Measurements from ENCODE around the gene RAMP1. TPM values are rescaled to one million over a fixed set of nuclear protein-coding genes. Genes with fewer than 3 reads are reported as not detected.
A peak's percentile ranks its signal among the peaks of the same experiment; 100 is the strongest.

RAMP1 gene
- total and polyA plus RNA-seq, 2 of the 4 experiments (the other 2 are of a cell fraction), result 15.8 to 77.1 TPM

GRCh38 chr2:237896507-237896892, 37.1 kb downstream of the RAMP1 start:
- no CpG with 5 or more reads among the region's 7 CpGs for WGBS, 2 experiments (ENCODE audit: extremely low coverage in 2 of 2, insufficient read length in 1 of 2)
- no peak overlapping the region for H3K27ac ChIP-seq (ENCODE audit: insufficient read depth, low read length)
- POLR2A ChIA-PET (ENCODE audit: unreplicated experiment), result no interaction called here
- 0 out of 2 replicates have a peak overlapping the region, but pooled peaks have one; percentile 47 for H3K4ac ChIP-seq (ENCODE audit: low read depth, low read length)
- H4K91ac ChIP-seq (ENCODE audit: insufficient read depth, low read depth, low read length), result 0 out of 2 replicates have a peak overlapping the region, but pooled peaks have one; percentile 50
- H3K36me3 ChIP-seq (ENCODE audit: control insufficient read depth, insufficient read depth, low read length), result no peaks in the 10 kb centered on the region
- H2BK5ac ChIP-seq (ENCODE audit: low read depth, low read length, poor library complexity, severe bottlenecking), result no peak overlapping the region
- no peak overlapping the region for H4K8ac ChIP-seq (ENCODE audit: low read depth in 2 of 2, low read length in 2 of 2)
- peaks cover 4% of the 10 kb centered on the region; the same call in 1 of the 2 replicates for H3K9me1 ChIP-seq (ENCODE audit: insufficient read depth, low read length)
- intact Hi-C loops (cut with micrococcal nuclease), result no loop called here
- H3K27me3 ChIP-seq (ENCODE audit: control insufficient read depth, insufficient read depth, low read length), result no peaks in the 10 kb centered on the region
- H2AFZ ChIP-seq (replicated peaks; ENCODE audit: low read length, poor library complexity), result peak overlapping the region; percentile 67
- no peak overlapping the region for H3K9ac ChIP-seq (ENCODE audit: low read depth, low read length)
- no peak overlapping the region for H3K4me3 ChIP-seq (ENCODE audit: insufficient read depth, low read depth, low read length)
- H4K20me1 ChIP-seq (ENCODE audit: insufficient read depth, low read length), result no peaks in the 10 kb centered on the region
- ATAC-seq (ENCODE audit: low read depth) (peak; percentile 71), DNase-seq (peak; percentile 40)
- H2AK9ac ChIP-seq (replicated peaks; ENCODE audit: low read depth, low read length, poor library complexity), result no peak overlapping the region
- H3K4me2 ChIP-seq (ENCODE audit: low read depth, low read length), result no peak overlapping the region
- 0 out of 2 replicates have a peak overlapping the region, but pooled peaks have one; percentile 41 for H3K14ac ChIP-seq (replicated peaks; ENCODE audit: low read depth, low read length)
- H3K9me3 ChIP-seq (ENCODE audit: control insufficient read depth, insufficient read depth, low read length), result no peaks in the 10 kb centered on the region
- CTCF ChIA-PET, result no interaction called here
- TF ChIP-seq CEBPB (IDR thresholded peaks at IDR 0.05; ENCODE audit: low read depth, low read length) (0 out of 2 replicates have a peak, but pooled peaks have one; percentile 7), MAZ (IDR thresholded peaks at IDR 0.05; ENCODE audit: borderline replicate concordance, low read depth, low read length) (no peak), RFX5 (IDR thresholded peaks at IDR 0.05; ENCODE audit: low read depth, low read length) (no peak), POLR2A (IDR thresholded peaks at IDR 0.05; ENCODE audit: low read depth, low read length) (no peak), BHLHE40 (IDR thresholded peaks at IDR 0.05; ENCODE audit: low read depth, low read length) (no peak), MAFK (IDR thresholded peaks at IDR 0.05; ENCODE audit: low read depth, low read length) (no peak)
- H3K56ac ChIP-seq (ENCODE audit: extremely low read depth, insufficient read depth, low read length), result no peak overlapping the region
- H3K4me1 ChIP-seq (ENCODE audit: control insufficient read depth, insufficient read depth, low read length), result peaks cover 16% of the 10 kb centered on the region
- dilution Hi-C loops (cut with HindIII; ENCODE audit: low sequenced_read_pairs, unreplicated experiment), result no loop called here
- H2BK20ac ChIP-seq (ENCODE audit: low read depth, low read length), result no peak overlapping the region
- no peak overlapping the region for H3K23ac ChIP-seq (ENCODE audit: low read depth, low read length)
- H2BK15ac ChIP-seq (ENCODE audit: low read depth, low read length), result no peak overlapping the region; the same call in 2 of the 3 replicates
- in situ Hi-C loops (cut with MboI; ENCODE audit: low sequenced_read_pairs), result no loop called here
- peak overlapping the region; percentile 68; the same call in 1 of the 2 replicates for H2BK120ac ChIP-seq (ENCODE audit: low read depth, low read length)
- H2AK5ac ChIP-seq (ENCODE audit: low read depth, low read length), result peak overlapping the region; percentile 56; the same call in 1 of the 2 replicates
- H4K5ac ChIP-seq (ENCODE audit: low read depth, low read length), result no peak overlapping the region
- no peak overlapping the region for H3K18ac ChIP-seq (ENCODE audit: low read depth, low read length)
- BruUV-seq (replicated peaks), result no TSS peak
- no peaks in the 10 kb centered on the region for H3K79me1 ChIP-seq (ENCODE audit: low read depth in 1 of 2, low read length in 2 of 2)
